Urothelium cell line (cell line): Measurements from ENCODE around the gene HPX.
"Not testable (repeated sequence)": the region's sequence is repeated elsewhere in the genome, so short reads cannot be mapped to it uniquely, and the experiment has no call there.

Experiments used
- DNase-seq: peaks from one replicate; pipeline ENCODE4 v3.0.0; 2011; ENCODE audit warnings: low spot score, mixed read lengths
- FAIRE-seq: peaks from 2 replicates; lab custom pipeline; 2011; peaks lifted over from hg19 to GRCh38; lab: Jason Lieb, UNC

Gene HPX

GRCh38 chr11:6393989-6394670, 46.7 kb downstream of the HPX start:
- no peak for FAIRE-seq
- no peak for DNase-seq

GRCh38 chr11:6392251-6392650, 48.5 kb downstream of the HPX start:
- not testable (repeated sequence) for FAIRE-seq, DNase-seq

- DNase-seq = no peak
- no peak for FAIRE-seq
Observed at GRCh38 chr11:6391537-6392134, 49.2 kb downstream of the HPX start.

GRCh38 chr11:6390718-6391469, 49.9 kb downstream of the HPX start:
- DNase-seq (no peak), FAIRE-seq (no peak)

GRCh38 chr11:6389905-6390717, 50.7 kb downstream of the HPX start, which contains the start of gene SMPD1:
SMPD1 (plus strand) TSS chr11:6390474; CDS start chr11:6390599, 125 bp downstream.
- DNase-seq = peak; percentile 94
- FAIRE-seq = peak; percentile 90

GRCh38 chr11:6388748-6389147, 52.0 kb downstream of the HPX start:
- DNase-seq = no peak
- FAIRE-seq = no peak

GRCh38 chr11:6387811-6388599, 52.8 kb downstream of the HPX start:
- no peak for DNase-seq
- no peak for FAIRE-seq

- DNase-seq = no peak
- no peak for FAIRE-seq
Observed at GRCh38 chr11:6385046-6385777, 55.6 kb downstream of the HPX start.
